ENCODE results near the gene SKIC3. TPM values are rescaled to one million over a fixed set of nuclear protein-coding genes. Genes with fewer than 3 reads are reported as not detected.

SKIC3 gene
- 100 to 1,000 TPM in 1 of 4 donors, 10 to 100 TPM in 3; 73.0 to 142 (median 84.2) TPM for total RNA-seq

GRCh38 chr5:95554647-95555548 lies at the start of gene SKIC3, which contains the start of gene ARSK:
Gene SKIC3 (minus strand): TSS chr5:95554977. CDS start chr5:95547150, 7,827 bp downstream.
Gene ARSK (plus strand): TSS chr5:95555101. CDS start chr5:95555279, 178 bp downstream.
- TF ChIP-seq POLR2A (IDR thresholded peaks at IDR 0.05) (no peak), CTCF (IDR thresholded peaks at IDR 0.05) (no peak)
- H3K4me3 ChIP-seq (ENCODE audit: low read depth, poor library complexity, severe bottlenecking) = peak within 1 kb of the TSS; percentile 60
- peak; percentile 97 to 99 for DNase-seq (ENCODE audit: low spot score in 2 of 2)
- intact Hi-C loops (cut with DNase I; ENCODE audit: low total_unique reads) = no loop called here
- 0 to 1% methylated on average over 36 to 44 of the region's 63 CpGs for WGBS, 2 donors

DNA sequence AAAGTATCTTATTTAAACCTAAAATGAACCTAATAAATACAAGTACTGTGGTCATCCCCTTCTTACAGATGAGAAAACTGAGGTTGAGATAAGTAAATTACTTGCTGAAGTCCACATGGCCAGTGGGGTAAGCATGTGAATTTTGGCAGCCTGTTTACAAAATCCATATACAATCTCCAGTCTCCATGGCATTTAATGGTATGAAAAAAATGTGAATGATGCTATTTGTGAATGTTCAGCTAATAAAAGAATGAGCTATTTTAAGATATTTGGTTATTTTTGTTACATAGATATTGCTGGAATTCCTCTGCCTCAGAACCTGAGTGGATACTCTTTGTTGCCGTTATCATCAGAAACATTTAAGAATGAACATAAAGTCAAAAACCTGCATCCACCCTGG lies 45.8 kb upstream of the SKIC3 start:
- no peak for DNase-seq (ENCODE audit: low spot score in 2 of 2)
- no peak for TF ChIP-seq POLR2A (IDR thresholded peaks at IDR 0.05)
- TF ChIP-seq CTCF (IDR thresholded peaks at IDR 0.05) = no peak
- intact Hi-C loops (cut with DNase I; ENCODE audit: low total_unique reads) = no loop called here
- 87 to 90% methylated on average over 1 of the region's 1 CpG for WGBS, 2 donors
- no peak overlapping the region for H3K4me3 ChIP-seq (ENCODE audit: low read depth, poor library complexity, severe bottlenecking)

GRCh38 chr5:95599252-95599651 lies 44.5 kb upstream of the SKIC3 start:
- TF ChIP-seq POLR2A (IDR thresholded peaks at IDR 0.05) = no peak
- no peak for TF ChIP-seq CTCF (IDR thresholded peaks at IDR 0.05)
- no peak overlapping the region for H3K4me3 ChIP-seq (ENCODE audit: low read depth, poor library complexity, severe bottlenecking)
- DNase-seq (ENCODE audit: low spot score in 2 of 2) = no peak
- WGBS, 2 donors = 86 to 100% methylated on average over 1 of the region's 1 CpG
- intact Hi-C loops (cut with DNase I; ENCODE audit: low total_unique reads) = no loop called here

DNA sequence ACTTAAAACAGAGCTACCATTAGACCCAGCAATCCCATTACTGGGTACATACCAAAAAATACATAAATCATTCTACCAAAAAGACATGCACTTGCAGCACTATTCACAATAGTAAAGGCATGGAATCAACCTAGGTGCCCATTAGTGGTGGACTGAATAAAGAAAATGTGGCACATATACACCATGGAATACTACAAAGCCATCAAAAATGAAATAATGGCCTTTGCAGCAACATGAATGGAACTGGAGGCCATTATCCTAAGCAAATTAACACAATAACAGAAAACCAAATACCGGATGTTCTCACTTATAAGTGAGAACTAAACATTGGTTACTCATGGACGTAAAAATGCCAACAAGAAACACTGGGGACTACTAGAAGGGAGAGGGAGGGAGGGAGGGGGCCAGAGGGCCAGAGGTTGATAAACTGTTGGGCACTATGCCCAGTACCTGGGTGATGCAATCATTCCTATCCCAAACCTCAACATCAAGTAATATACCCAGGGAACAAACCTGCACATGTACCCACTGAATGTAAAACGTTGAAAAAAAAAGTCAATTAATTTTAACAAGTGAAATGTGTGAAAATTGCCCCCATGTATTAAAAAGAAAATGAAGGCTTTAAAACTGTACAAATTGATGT lies 40.6 kb upstream of the SKIC3 start:
- no peak overlapping the region for H3K4me3 ChIP-seq (ENCODE audit: low read depth, poor library complexity, severe bottlenecking)
- no peak for TF ChIP-seq CTCF (IDR thresholded peaks at IDR 0.05)
- TF ChIP-seq POLR2A (IDR thresholded peaks at IDR 0.05) = no peak
- no peak for DNase-seq (ENCODE audit: low spot score in 2 of 2)
- 93 to 95% methylated on average over 3 of the region's 3 CpGs for WGBS, 2 donors
- intact Hi-C loops (cut with DNase I; ENCODE audit: low total_unique reads) = no loop called here

- no peak for DNase-seq (ENCODE audit: low spot score in 2 of 2)
- TF ChIP-seq CTCF (IDR thresholded peaks at IDR 0.05) = no peak
- TF ChIP-seq POLR2A (IDR thresholded peaks at IDR 0.05) = no peak
- 91 to 95% methylated on average over 5 of the region's 5 CpGs for WGBS, 2 donors
- intact Hi-C loops (cut with DNase I; ENCODE audit: low total_unique reads) = no loop called here
- no peak overlapping the region for H3K4me3 ChIP-seq (ENCODE audit: low read depth, poor library complexity, severe bottlenecking)
These were observed 36.7 kb upstream of the SKIC3 start for GRCh38 chr5:95591490-95591901.
